Measurements from ENCODE around the gene CCNB1IP1.
"Not testable (repeated sequence)": the region's sequence is repeated elsewhere in the genome, so short reads cannot be mapped to it uniquely, and the experiment has no call there.

The CCNB1IP1 gene

GRCh38 chr14:20332788-20333493 is at the start of gene CCNB1IP1:
TSS of gene CCNB1IP1 (minus strand) at chr14:20333279. CDS start at chr14:20316523, 16,756 bp downstream.
- DNase-seq = peak; percentile 66

GRCh38 chr14:20382526-20382925 is 49.4 kb upstream of the CCNB1IP1 start:
- DNase-seq = no peak

- no peak for DNase-seq
Measured at GRCh38 chr14:20381341-20381740, 48.3 kb upstream of the CCNB1IP1 start.

GRCh38 chr14:20380681-20381080 is 47.6 kb upstream of the CCNB1IP1 start:
- no peak for DNase-seq

- no peak for DNase-seq
Measured at GRCh38 chr14:20379743-20380142, 46.7 kb upstream of the CCNB1IP1 start.

GRCh38 chr14:20377171-20377570 is 44.1 kb upstream of the CCNB1IP1 start:
- no peak for DNase-seq

GRCh38 chr14:20376071-20376588 is 43.1 kb upstream of the CCNB1IP1 start:
- DNase-seq = no peak

- DNase-seq = no peak
Measured at GRCh38 chr14:20375471-20375870, 42.4 kb upstream of the CCNB1IP1 start.

- DNase-seq = no peak
Measured at GRCh38 chr14:20372796-20373195, 39.7 kb upstream of the CCNB1IP1 start.

- DNase-seq = no peak
Measured at GRCh38 chr14:20365928-20366327, 32.8 kb upstream of the CCNB1IP1 start.

GRCh38 chr14:20358474-20358873 is 25.4 kb upstream of the CCNB1IP1 start:
- DNase-seq = not testable (repeated sequence)

- DNase-seq = no peak
Measured at GRCh38 chr14:20356422-20356821, 23.3 kb upstream of the CCNB1IP1 start.

- no peak for DNase-seq
Measured at GRCh38 chr14:20350860-20351259, 17.8 kb upstream of the CCNB1IP1 start.

GRCh38 chr14:20350282-20350681 is 17.2 kb upstream of the CCNB1IP1 start:
- no peak for DNase-seq

GRCh38 chr14:20347747-20348146 is 14.7 kb upstream of the CCNB1IP1 start:
- DNase-seq = no peak

GRCh38 chr14:20346713-20347112 is 13.6 kb upstream of the CCNB1IP1 start:
- no peak for DNase-seq

- no peak for DNase-seq
Measured at GRCh38 chr14:20345366-20345765, 12.3 kb upstream of the CCNB1IP1 start.

GRCh38 chr14:20343862-20344220 is 10.8 kb upstream of the CCNB1IP1 start:
- no peak for DNase-seq

GRCh38 chr14:20343092-20343861 is 10.2 kb upstream of the CCNB1IP1 start, which contains the start of gene PARP2:
TSS of gene PARP2 (plus strand) at chr14:20343635. CDS start at chr14:20343642, 7 bp downstream.
- peak; percentile 98 for DNase-seq

- DNase-seq = no peak
Measured at GRCh38 chr14:20341646-20342045, 8.6 kb upstream of the CCNB1IP1 start.

GRCh38 chr14:20341032-20341431 is 8.0 kb upstream of the CCNB1IP1 start:
- not testable (repeated sequence) for DNase-seq

GRCh38 chr14:20334017-20334416 is 938 bp upstream of the CCNB1IP1 start:
- no peak for DNase-seq

GRCh38 chr14:20333494-20333841 is 389 bp upstream of the CCNB1IP1 start:
- no peak for DNase-seq

- DNase-seq = no peak
Measured at GRCh38 chr14:20332431-20332787, 670 bp downstream of the CCNB1IP1 start.
